Measurements from ENCODE around the gene PRM3. TPM values are rescaled to one million over a fixed set of nuclear protein-coding genes. Genes with fewer than 3 reads are reported as not detected.

Gene PRM3
- total RNA-seq, 4 donors from 2014 or later: not detected

DNA sequence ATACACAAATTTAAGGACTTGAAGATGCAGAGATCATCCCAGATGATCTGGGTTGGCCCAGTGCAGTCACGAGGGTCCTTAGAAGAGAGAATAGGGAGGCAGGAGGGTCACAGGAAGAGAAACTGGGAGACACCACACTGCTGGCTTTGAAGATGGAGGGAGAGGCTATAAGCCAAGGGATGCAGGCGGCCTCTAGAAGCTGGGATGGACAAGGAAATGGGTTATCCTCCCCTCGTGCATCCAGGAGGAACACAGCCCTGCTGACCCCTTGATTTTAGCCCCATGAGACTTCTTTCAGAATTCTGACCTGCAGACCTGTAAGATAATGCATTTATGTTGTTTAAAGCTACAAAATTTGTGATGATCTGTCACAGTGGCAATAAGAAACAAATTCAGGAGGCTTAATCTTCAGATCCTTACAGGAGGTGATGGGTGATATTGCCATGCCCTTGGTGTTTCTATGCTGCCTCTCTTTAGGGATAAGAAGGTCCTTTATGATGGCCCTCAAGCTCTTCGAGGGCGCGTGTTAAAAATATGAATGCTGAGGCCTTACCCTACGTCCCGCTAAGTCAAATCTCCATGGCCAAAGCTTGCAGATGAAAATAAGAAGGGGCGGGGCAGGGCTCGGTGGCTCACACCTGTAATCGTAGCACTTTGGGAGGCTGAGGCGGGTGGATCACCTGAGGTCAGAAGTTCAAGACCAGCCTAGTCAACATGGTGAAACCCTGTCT lies 4.3 kb upstream of the PRM3 start:
- Histone ChIP-seq H3K27ac (no peak overlapping the region), H3K36me3 (no peaks in the 10 kb centered on the region), H3K4me1 (peaks cover 0 to 6% (median 0%) of the 10 kb centered on the region in 4 donors), H3K4me3 (no peak overlapping the region), H3K27me3 (no peaks in the 10 kb centered on the region), H3K9me3 (no peaks in the 10 kb centered on the region)
- in situ Hi-C loops (cut with MboI; ENCODE audit: low pct_ligation_motif_present in 1 of 4, low pct_unique_long_range_greater_than_20kb in 1 of 4, low sequenced_read_pairs in 3 of 4) (no loop called here), intact Hi-C loops (cut with DNase I; ENCODE audit: low total_unique reads) (no loop called here)
- WGBS, 2 donors (ENCODE audit: low coverage in 1 of 2): 88 to 97% methylated on average over 9 to 12 of the region's 12 CpGs
- no peak for DNase-seq
- TF ChIP-seq, protein P1, sequence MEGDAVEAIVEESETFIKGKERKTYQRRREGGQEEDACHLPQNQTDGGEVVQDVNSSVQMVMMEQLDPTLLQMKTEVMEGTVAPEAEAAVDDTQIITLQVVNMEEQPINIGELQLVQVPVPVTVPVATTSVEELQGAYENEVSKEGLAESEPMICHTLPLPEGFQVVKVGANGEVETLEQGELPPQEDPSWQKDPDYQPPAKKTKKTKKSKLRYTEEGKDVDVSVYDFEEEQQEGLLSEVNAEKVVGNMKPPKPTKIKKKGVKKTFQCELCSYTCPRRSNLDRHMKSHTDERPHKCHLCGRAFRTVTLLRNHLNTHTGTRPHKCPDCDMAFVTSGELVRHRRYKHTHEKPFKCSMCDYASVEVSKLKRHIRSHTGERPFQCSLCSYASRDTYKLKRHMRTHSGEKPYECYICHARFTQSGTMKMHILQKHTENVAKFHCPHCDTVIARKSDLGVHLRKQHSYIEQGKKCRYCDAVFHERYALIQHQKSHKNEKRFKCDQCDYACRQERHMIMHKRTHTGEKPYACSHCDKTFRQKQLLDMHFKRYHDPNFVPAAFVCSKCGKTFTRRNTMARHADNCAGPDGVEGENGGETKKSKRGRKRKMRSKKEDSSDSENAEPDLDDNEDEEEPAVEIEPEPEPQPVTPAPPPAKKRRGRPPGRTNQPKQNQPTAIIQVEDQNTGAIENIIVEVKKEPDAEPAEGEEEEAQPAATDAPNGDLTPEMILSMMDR (IDR thresholded peaks at IDR 0.05): no peak
- no peak for TF ChIP-seq POLR2A (IDR thresholded peaks at IDR 0.05)
- no peak for TF ChIP-seq EP300 (IDR thresholded peaks at IDR 0.05; ENCODE audit: low read depth)
- TF ChIP-seq POLR2AphosphoS5 (IDR thresholded peaks at IDR 0.05): no peak

- Histone ChIP-seq H3K27me3 (no peaks in the 10 kb centered on the region), H3K4me3 (no peak overlapping the region), H3K36me3 (no peaks in the 10 kb centered on the region), H3K9me3 (no peaks in the 10 kb centered on the region), H3K27ac (no peak overlapping the region), H3K4me1 (peaks cover 0 to 6% (median 0%) of the 10 kb centered on the region in 4 donors)
- 86 to 96% methylated on average over 5 to 11 of the region's 11 CpGs for WGBS, 2 donors (ENCODE audit: low coverage in 1 of 2)
- in situ Hi-C loops (cut with MboI; ENCODE audit: low pct_ligation_motif_present in 1 of 4, low pct_unique_long_range_greater_than_20kb in 1 of 4, low sequenced_read_pairs in 3 of 4): no loop called here
- DNase-seq: no peak
- intact Hi-C loops (cut with DNase I; ENCODE audit: low total_unique reads): no loop called here
- TF ChIP-seq POLR2A (IDR thresholded peaks at IDR 0.05) (no peak), EP300 (IDR thresholded peaks at IDR 0.05; ENCODE audit: low read depth) (no peak), POLR2AphosphoS5 (IDR thresholded peaks at IDR 0.05) (no peak)
- TF ChIP-seq, protein P1 (IDR thresholded peaks at IDR 0.05): no peak
Measured at GRCh38 chr16:11276896-11277593, 3.6 kb upstream of the PRM3 start.

DNA sequence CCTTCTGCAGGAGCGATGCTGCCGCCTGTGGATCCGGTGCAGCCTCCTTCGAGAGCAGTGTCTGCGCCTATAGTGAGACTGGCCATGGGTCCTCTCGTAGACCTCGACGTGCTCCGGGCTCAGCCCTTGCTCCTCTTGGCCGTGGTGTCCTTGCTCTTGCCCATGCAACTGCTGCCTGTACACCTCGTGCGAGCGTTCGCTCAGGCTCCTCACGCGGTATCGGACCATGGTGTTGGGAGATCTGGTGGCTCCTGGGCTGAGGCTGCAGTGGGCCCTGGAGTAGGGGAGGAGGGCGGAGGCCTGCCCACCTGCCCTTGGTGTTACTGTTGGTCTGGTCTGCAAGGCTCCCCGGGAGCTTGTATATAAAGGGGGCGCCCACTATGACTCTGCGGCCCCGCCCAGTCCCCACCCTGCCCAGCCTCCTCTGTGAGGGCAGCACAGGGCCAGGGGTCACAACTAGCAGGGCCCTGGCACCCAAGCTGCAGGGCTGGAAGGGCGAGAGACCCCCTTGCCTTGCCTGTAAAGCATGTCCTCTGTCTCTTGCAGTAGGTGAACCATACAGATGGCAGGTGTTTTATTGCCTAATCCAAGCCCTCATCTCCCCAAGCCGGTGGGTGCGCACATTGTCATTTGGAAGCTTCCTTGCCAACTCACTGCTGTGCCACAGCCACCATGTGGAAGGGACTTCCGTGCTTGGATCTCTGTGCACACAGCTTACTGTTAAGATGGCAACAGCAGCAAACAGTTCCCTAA lies 2.9 kb upstream of the PRM3 start, which contains the start of gene PRM2:
Gene PRM2, minus strand, starts transcription at position 338 of the 753 bp plus-strand sequence. Its CDS starts 110 bp downstream, at position 228.
- Histone ChIP-seq H3K27me3 (no peaks in the 10 kb centered on the region), H3K9me3 (no peaks in the 10 kb centered on the region), H3K36me3 (no peaks in the 10 kb centered on the region), H3K27ac (no peak within 1 kb of the TSS), H3K4me1 (peaks cover 0 to 6% (median 0%) of the 10 kb centered on the region in 4 donors), H3K4me3 (no peak within 1 kb of the TSS)
- intact Hi-C loops (cut with DNase I; ENCODE audit: low total_unique reads) (no loop called here), in situ Hi-C loops (cut with MboI; ENCODE audit: low pct_ligation_motif_present in 1 of 4, low pct_unique_long_range_greater_than_20kb in 1 of 4, low sequenced_read_pairs in 3 of 4) (no loop called here)
- WGBS, 2 donors (ENCODE audit: low coverage in 1 of 2): 92 to 94% methylated on average over 6 to 23 of the region's 26 CpGs
- no peak for TF ChIP-seq POLR2AphosphoS5 (IDR thresholded peaks at IDR 0.05)
- TF ChIP-seq EP300 (IDR thresholded peaks at IDR 0.05; ENCODE audit: low read depth): no peak
- TF ChIP-seq POLR2A (IDR thresholded peaks at IDR 0.05): no peak
- TF ChIP-seq, protein P1 (IDR thresholded peaks at IDR 0.05): no peak
- no peak for DNase-seq

- H3K27me3 ChIP-seq: no peaks in the 10 kb centered on the region
- TF ChIP-seq EP300 (IDR thresholded peaks at IDR 0.05; ENCODE audit: low read depth) (no peak), POLR2A (IDR thresholded peaks at IDR 0.05) (no peak), POLR2AphosphoS5 (IDR thresholded peaks at IDR 0.05) (no peak)
- TF ChIP-seq, protein P1 (IDR thresholded peaks at IDR 0.05): no peak
- in situ Hi-C loops (cut with MboI; ENCODE audit: low pct_ligation_motif_present in 1 of 4, low pct_unique_long_range_greater_than_20kb in 1 of 4, low sequenced_read_pairs in 3 of 4) (loop anchor here in 2 of 4 donors (25.0 kb wide), 1 partner anchor 87 kb away; no protein-coding TSS in a partner anchor), intact Hi-C loops (cut with DNase I; ENCODE audit: low total_unique reads) (no loop called here)
- WGBS, 2 donors (ENCODE audit: low coverage in 1 of 2): 93% methylated on average over 3 to 7 of the region's 7 CpGs
- H3K4me3 ChIP-seq: no peak overlapping the region
- peaks cover 0 to 6% (median 0%) of the 10 kb centered on the region in 4 donors for H3K4me1 ChIP-seq
- H3K9me3 ChIP-seq: no peaks in the 10 kb centered on the region
- no peak overlapping the region for H3K27ac ChIP-seq
- DNase-seq: no peak
- no peaks in the 10 kb centered on the region for H3K36me3 ChIP-seq
Measured at GRCh38 chr16:11274964-11275363, 1.5 kb upstream of the PRM3 start.
